Erythroblast (primary cell): ENCODE results near the gene OR4D5.

Source experiments
- DNase-seq, 2 experiments: peaks; one replicate each; lab custom pipeline; 2025; lab: John Stamatoyannopoulos, UW
- GATA1 ChIP-seq: IDR thresholded peaks from 2 replicates; pipeline ENCODE4 v1.6.1; 2011; ENCODE audit warnings: low read depth, mild to moderate bottlenecking, control low read depth, low read length, moderate library complexity
- POLR2A ChIP-seq: IDR thresholded peaks from 2 replicates; pipeline ENCODE4 v1.6.1; 2011; ENCODE audit warnings: mild to moderate bottlenecking, low read length

The OR4D5 gene

GRCh38 chr11:123939317-123939716 lies at the start of gene OR4D5:
Gene OR4D5 (plus strand): TSS chr11:123939617. CDS start chr11:123939617, 0 bp downstream.
- DNase-seq = no peak
- no peak for TF ChIP-seq GATA1

- TF ChIP-seq POLR2A = no peak
- DNase-seq = no peak
Measured at GRCh38 chr11:123892031-123892430, 47.4 kb upstream of the OR4D5 start.

- TF ChIP-seq POLR2A (no peak), GATA1 (no peak)
- DNase-seq = no peak
Measured at GRCh38 chr11:123899792-123900191, 39.6 kb upstream of the OR4D5 start.

- TF ChIP-seq GATA1 (no peak), POLR2A (no peak)
Measured at GRCh38 chr11:123901867-123902266, 37.5 kb upstream of the OR4D5 start, which contains the start of gene OR8D4. Gene OR8D4 (plus strand): TSS chr11:123902167. CDS start chr11:123906432, 4,265 bp downstream.

GRCh38 chr11:123903932-123904331 lies 35.5 kb upstream of the OR4D5 start:
- TF ChIP-seq GATA1 (no peak), POLR2A (no peak)
- no peak for DNase-seq

More at GRCh38 chr11:123901867-123902266, 37.5 kb upstream of the OR4D5 start, which contains the start of gene OR8D4:
- no peak for DNase-seq

- DNase-seq = no peak
- TF ChIP-seq POLR2A = no peak
- TF ChIP-seq GATA1 = no peak
Measured at GRCh38 chr11:123904932-123905331, 34.5 kb upstream of the OR4D5 start.

GRCh38 chr11:123905826-123906225 lies 33.6 kb upstream of the OR4D5 start:
- no peak for DNase-seq
- TF ChIP-seq POLR2A = no peak
- no peak for TF ChIP-seq GATA1

- TF ChIP-seq POLR2A = no peak
- no peak for TF ChIP-seq GATA1
- no peak for DNase-seq
Measured at GRCh38 chr11:123920943-123921342, 18.5 kb upstream of the OR4D5 start.

GRCh38 chr11:123924027-123924426 lies 15.4 kb upstream of the OR4D5 start:
- no peak for TF ChIP-seq GATA1
- no peak for TF ChIP-seq POLR2A
- DNase-seq = no peak

GRCh38 chr11:123942413-123942812 lies 3.0 kb downstream of the OR4D5 start:
- DNase-seq = no peak
- no peak for TF ChIP-seq GATA1
- no peak for TF ChIP-seq POLR2A

GRCh38 chr11:123943738-123944137 lies 4.3 kb downstream of the OR4D5 start, which contains the start of gene OR6T1:
Gene OR6T1 (minus strand): TSS chr11:123943838. CDS start chr11:123943838, 0 bp downstream.
- TF ChIP-seq GATA1 (no peak), POLR2A (no peak)
- DNase-seq = no peak

GRCh38 chr11:123945132-123945531 lies 5.7 kb downstream of the OR4D5 start:
- DNase-seq = no peak
- TF ChIP-seq GATA1 = no peak
- no peak for TF ChIP-seq POLR2A

- TF ChIP-seq GATA1 = no peak
- no peak for TF ChIP-seq POLR2A
- no peak for DNase-seq
Measured at GRCh38 chr11:123956752-123957151, 17.3 kb downstream of the OR4D5 start.

- DNase-seq = no peak
- TF ChIP-seq GATA1 = no peak
- TF ChIP-seq POLR2A = no peak
Measured at GRCh38 chr11:123973816-123974215, 34.4 kb downstream of the OR4D5 start.
